Testis (tissue), 2 donors: ENCODE data around the gene ST6GAL1.

Experiments used
- CTCF ChIP-seq, 3 experiments: fragments of 450-650 bp in 2 of 3; fragments of 200-600 bp in 1 of 3; sonication (generic) in 1 of 3; IDR thresholded peaks; one replicate each; pipeline ENCODE4 v1.5.1; 2016 to 2019; ENCODE audit warnings: antibody characterized with exemption in 3 of 3, mild to moderate bottlenecking in 2 of 3, moderate library complexity in 1 of 3
- POLR2A ChIP-seq: fragments of 450-650 bp; IDR thresholded peaks from one replicate; pipeline ENCODE4 v1.6.1; 2017; ENCODE audit warnings: antibody characterized with exemption, mild to moderate bottlenecking, moderate library complexity

- TF ChIP-seq CTCF (IDR thresholded peaks at IDR 0.05) = no peak
- TF ChIP-seq POLR2A = no peak
Observed at GRCh38 chr3:187044867-187045552, 114.7 kb downstream of the ST6GAL1 start.
